ENCODE data around the gene LUC7L3. TPM values are rescaled to one million over a fixed set of nuclear protein-coding genes. Genes with fewer than 3 reads are reported as not detected.

LUC7L3 gene
- total RNA-seq, 1 donor from 2014 or later: 32.0 TPM

- DNase-seq (ENCODE audit: low spot score in 2 of 2): no peak
- H3K36me3 ChIP-seq: no peaks in the 10 kb centered on the region
- no peaks in the 10 kb centered on the region for H3K27me3 ChIP-seq
- H3K27ac ChIP-seq: no peak overlapping the region
- peaks cover 0 to 4% of the 10 kb centered on the region in 2 donors for H3K4me1 ChIP-seq
- H3K9me3 ChIP-seq: no peaks in the 10 kb centered on the region
- no peak for TF ChIP-seq CTCF (IDR thresholded peaks at IDR 0.05)
- intact Hi-C loops (cut with DNase I): loop anchor here (5.0 to 10.0 kb wide), 2 partner anchors 299 to 374 kb away; partner anchors contain the start of gene NME1
- peak overlapping the region; percentile 40 to 52 for H3K4me3 ChIP-seq
These were observed 61.8 kb downstream of the LUC7L3 start for GRCh38 chr17:50781167-50781566.

GRCh38 chr17:50783193-50783660, 63.8 kb downstream of the LUC7L3 start:
- intact Hi-C loops (cut with DNase I): loop anchor here (1.0 to 10.0 kb wide), 4 partner anchors 58 to 372 kb away; partner anchors contain the start of gene NME1
- H3K4me1 ChIP-seq: peaks cover 0 to 4% of the 10 kb centered on the region in 2 donors
- peak; percentile 98 to 100 (median 99) for TF ChIP-seq CTCF (IDR thresholded peaks at IDR 0.05)
- H3K27ac ChIP-seq: no peak overlapping the region
- no peak overlapping the region for H3K4me3 ChIP-seq
- no peaks in the 10 kb centered on the region for H3K9me3 ChIP-seq
- no peaks in the 10 kb centered on the region for H3K27me3 ChIP-seq
- no peaks in the 10 kb centered on the region for H3K36me3 ChIP-seq
- DNase-seq (ENCODE audit: low spot score in 2 of 2): peak in 1 of 2 donors; percentile 91

GRCh38 chr17:50783905-50784304, 64.5 kb downstream of the LUC7L3 start:
- TF ChIP-seq CTCF (IDR thresholded peaks at IDR 0.05): no peak
- no peak for DNase-seq (ENCODE audit: low spot score in 2 of 2)
- H3K9me3 ChIP-seq: no peaks in the 10 kb centered on the region
- intact Hi-C loops (cut with DNase I): loop anchor here (1.0 to 10.0 kb wide), 4 partner anchors 57 to 371 kb away; partner anchors contain the start of gene NME1
- peaks cover 0 to 4% of the 10 kb centered on the region in 2 donors for H3K4me1 ChIP-seq
- H3K27me3 ChIP-seq: no peaks in the 10 kb centered on the region
- no peaks in the 10 kb centered on the region for H3K36me3 ChIP-seq
- no peak overlapping the region for H3K27ac ChIP-seq
- H3K4me3 ChIP-seq: no peak overlapping the region

- H3K4me3 ChIP-seq: no peak overlapping the region
- no peaks in the 10 kb centered on the region for H3K27me3 ChIP-seq
- no peak overlapping the region for H3K27ac ChIP-seq
- no peak for TF ChIP-seq CTCF (IDR thresholded peaks at IDR 0.05)
- H3K9me3 ChIP-seq: no peaks in the 10 kb centered on the region
- intact Hi-C loops (cut with DNase I): loop anchor here (10.0 kb wide), 1 partner anchor 370 kb away; the partner anchor contains the start of gene NME1
- H3K4me1 ChIP-seq: peaks cover 0 to 4% of the 10 kb centered on the region in 2 donors
- no peaks in the 10 kb centered on the region for H3K36me3 ChIP-seq
- no peak for DNase-seq (ENCODE audit: low spot score in 2 of 2)
These were observed 65.7 kb downstream of the LUC7L3 start for GRCh38 chr17:50785126-50785525.

GRCh38 chr17:50785946-50786570, 66.7 kb downstream of the LUC7L3 start:
- no peak overlapping the region for H3K4me3 ChIP-seq
- intact Hi-C loops (cut with DNase I): loop anchor here (10.0 kb wide), 1 partner anchor 369 kb away; the partner anchor contains the start of gene NME1
- DNase-seq (ENCODE audit: low spot score in 2 of 2): no peak
- peaks cover 0 to 4% of the 10 kb centered on the region in 2 donors for H3K4me1 ChIP-seq
- no peak overlapping the region for H3K27ac ChIP-seq
- H3K27me3 ChIP-seq: no peaks in the 10 kb centered on the region
- no peak for TF ChIP-seq CTCF (IDR thresholded peaks at IDR 0.05)
- no peaks in the 10 kb centered on the region for H3K9me3 ChIP-seq
- H3K36me3 ChIP-seq: no peaks in the 10 kb centered on the region
